Measurements from ENCODE around the gene ATP23.

DNA sequence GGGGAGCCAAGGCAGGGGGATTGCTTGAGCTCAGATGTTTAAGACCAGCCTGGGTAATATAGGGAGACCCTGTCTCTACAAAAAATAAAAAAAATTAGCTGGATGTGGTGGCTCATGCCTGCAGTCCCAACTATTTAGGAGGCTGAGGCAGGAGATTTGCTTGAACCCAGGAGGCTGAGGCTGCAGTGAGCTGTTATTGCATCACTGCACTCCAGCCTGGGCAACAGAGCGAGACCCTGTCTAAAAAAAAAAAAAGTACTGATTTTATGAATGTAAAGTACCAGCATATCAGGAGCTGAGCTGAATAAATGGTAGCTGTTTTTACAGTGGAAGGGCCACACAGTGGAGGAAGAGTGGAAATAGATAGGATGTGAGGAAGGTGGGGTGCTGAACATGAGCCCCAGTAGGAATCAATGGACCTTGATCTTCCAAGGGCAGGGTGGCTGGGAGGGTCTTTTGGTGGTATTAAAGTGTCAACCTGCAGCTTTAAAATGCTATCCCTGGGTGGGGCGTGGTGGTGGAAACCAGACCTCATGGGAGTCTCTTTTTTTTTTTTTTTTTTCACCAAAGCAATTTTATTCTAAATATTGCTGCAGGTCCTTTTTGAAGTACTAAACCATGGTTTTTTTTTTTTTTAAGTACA, 2.2 kb downstream of the ATP23 start:
- TF ChIP-seq POLR2A (IDR thresholded peaks at IDR 0.05; ENCODE audit: low read length) (no peak), HEYL (CRISPR knock-in tag; IDR thresholded peaks at IDR 0.05) (no peak), EP300 (IDR thresholded peaks at IDR 0.05) (no peak), NFE2L2 (conservative IDR thresholded peaks at IDR 0.05; ENCODE audit: low read length) (no peak)
- TF ChIP-seq, protein P1, sequence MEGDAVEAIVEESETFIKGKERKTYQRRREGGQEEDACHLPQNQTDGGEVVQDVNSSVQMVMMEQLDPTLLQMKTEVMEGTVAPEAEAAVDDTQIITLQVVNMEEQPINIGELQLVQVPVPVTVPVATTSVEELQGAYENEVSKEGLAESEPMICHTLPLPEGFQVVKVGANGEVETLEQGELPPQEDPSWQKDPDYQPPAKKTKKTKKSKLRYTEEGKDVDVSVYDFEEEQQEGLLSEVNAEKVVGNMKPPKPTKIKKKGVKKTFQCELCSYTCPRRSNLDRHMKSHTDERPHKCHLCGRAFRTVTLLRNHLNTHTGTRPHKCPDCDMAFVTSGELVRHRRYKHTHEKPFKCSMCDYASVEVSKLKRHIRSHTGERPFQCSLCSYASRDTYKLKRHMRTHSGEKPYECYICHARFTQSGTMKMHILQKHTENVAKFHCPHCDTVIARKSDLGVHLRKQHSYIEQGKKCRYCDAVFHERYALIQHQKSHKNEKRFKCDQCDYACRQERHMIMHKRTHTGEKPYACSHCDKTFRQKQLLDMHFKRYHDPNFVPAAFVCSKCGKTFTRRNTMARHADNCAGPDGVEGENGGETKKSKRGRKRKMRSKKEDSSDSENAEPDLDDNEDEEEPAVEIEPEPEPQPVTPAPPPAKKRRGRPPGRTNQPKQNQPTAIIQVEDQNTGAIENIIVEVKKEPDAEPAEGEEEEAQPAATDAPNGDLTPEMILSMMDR (IDR thresholded peaks at IDR 0.05), result no peak

Measured in A549 (cell line).